HG02938 (cell line): ENCODE measurements around the gene NEURL4.

Experiments
- ATAC-seq: cut with Tn5 transposase; IDR thresholded peaks from one replicate; pipeline ENCODE4 v1.9.1; 2021; ENCODE audit warnings: mild to moderate bottlenecking, moderate library complexity; ENCODE audit not compliant: unreplicated experiment

NEURL4 gene

GRCh38 chr17:7306911-7307685 lies 22.0 kb downstream of the NEURL4 start, which contains the start of gene EIF5A:
EIF5A (plus strand) TSS chr17:7307628; CDS start chr17:7309636, 2,008 bp downstream.
- peak; percentile 55 for ATAC-seq

GRCh38 chr17:7304179-7304578 lies 25.0 kb downstream of the NEURL4 start:
- no peak for ATAC-seq

- no peak for ATAC-seq
Observed at GRCh38 chr17:7296189-7296861, 32.8 kb downstream of the NEURL4 start.

GRCh38 chr17:7295230-7296180 lies 33.6 kb downstream of the NEURL4 start:
- no peak for ATAC-seq

GRCh38 chr17:7294614-7295153 lies 34.5 kb downstream of the NEURL4 start, which contains the start of gene YBX2:
YBX2 (minus strand) TSS chr17:7294639; CDS start chr17:7294500, 139 bp downstream.
- no peak for ATAC-seq

GRCh38 chr17:7293816-7294613 lies 35.1 kb downstream of the NEURL4 start:
- ATAC-seq = no peak

- ATAC-seq = no peak
Observed at GRCh38 chr17:7293159-7293558, 36.0 kb downstream of the NEURL4 start.

- no peak for ATAC-seq
Observed at GRCh38 chr17:7292729-7293128, 36.4 kb downstream of the NEURL4 start.

- ATAC-seq = no peak
Observed at GRCh38 chr17:7292194-7292593, 36.9 kb downstream of the NEURL4 start.

GRCh38 chr17:7290685-7291084 lies 38.5 kb downstream of the NEURL4 start:
- ATAC-seq = no peak

- ATAC-seq = no peak
Observed at GRCh38 chr17:7290166-7290565, 39.0 kb downstream of the NEURL4 start.

- no peak for ATAC-seq
Observed at GRCh38 chr17:7289256-7290032, 39.7 kb downstream of the NEURL4 start.

- no peak for ATAC-seq
Observed at GRCh38 chr17:7285679-7286078, 43.5 kb downstream of the NEURL4 start.

GRCh38 chr17:7284911-7285310 lies 44.2 kb downstream of the NEURL4 start:
- no peak for ATAC-seq

GRCh38 chr17:7283471-7284216 lies 45.5 kb downstream of the NEURL4 start:
- no peak for ATAC-seq

- no peak for ATAC-seq
Observed at GRCh38 chr17:7282752-7283321, 46.3 kb downstream of the NEURL4 start.

- no peak for ATAC-seq
Observed at GRCh38 chr17:7281953-7282751, 47.0 kb downstream of the NEURL4 start.
